Mesothelial cell of epicardium (in vitro differentiated cells): ENCODE measurements around the gene OXCT1. TPM values are rescaled to one million over a fixed set of nuclear protein-coding genes. Genes with fewer than 3 reads are reported as not detected.

Experiments
- DNase-seq, 2 experiments: peaks; one replicate each; pipeline ENCODE4 v3.0.0; 2021; ENCODE audit warnings: low spot score in 2 of 2; ENCODE audit not compliant: unreplicated experiment in 2 of 2
- H3K27ac Mint-ChIP-seq: 2 replicates; pipeline ENCODE4 v1.8.0; 2021; ENCODE audit warnings: mixed read lengths
- H3K27me3 Mint-ChIP-seq: 2 replicates; pipeline ENCODE4 v1.8.0; 2021; ENCODE audit warnings: low read depth, mixed read lengths
- H3K36me3 Mint-ChIP-seq: 2 replicates; pipeline ENCODE4 v1.8.0; 2021; ENCODE audit warnings: mixed read lengths
- H3K4me1 Mint-ChIP-seq: 2 replicates; pipeline ENCODE4 v1.8.0; 2021; ENCODE audit warnings: mixed read lengths
- H3K4me3 Mint-ChIP-seq: 2 replicates; pipeline ENCODE4 v1.8.0; 2021; ENCODE audit warnings: mild to moderate bottlenecking, moderate library complexity, mixed read lengths
- H3K9me3 Mint-ChIP-seq: 2 replicates; pipeline ENCODE4 v1.8.0; 2021; ENCODE audit warnings: mixed read lengths
- CTCF ChIP-seq: fragments of 200-600 bp; sonication (generic); IDR thresholded peaks from one replicate; pipeline ENCODE4 v1.5.0; 2021; ENCODE audit warnings: antibody characterized with exemption; ENCODE audit not compliant: unreplicated experiment
- total RNA-seq: library from RNA; stranded (reverse); gene quantifications from 3 replicates; pipeline ENCODE4 v1.2.1, GENCODE V29; 2021

Gene OXCT1
- total RNA-seq, 1 donor from 2014 or later = 21.2 TPM

DNA sequence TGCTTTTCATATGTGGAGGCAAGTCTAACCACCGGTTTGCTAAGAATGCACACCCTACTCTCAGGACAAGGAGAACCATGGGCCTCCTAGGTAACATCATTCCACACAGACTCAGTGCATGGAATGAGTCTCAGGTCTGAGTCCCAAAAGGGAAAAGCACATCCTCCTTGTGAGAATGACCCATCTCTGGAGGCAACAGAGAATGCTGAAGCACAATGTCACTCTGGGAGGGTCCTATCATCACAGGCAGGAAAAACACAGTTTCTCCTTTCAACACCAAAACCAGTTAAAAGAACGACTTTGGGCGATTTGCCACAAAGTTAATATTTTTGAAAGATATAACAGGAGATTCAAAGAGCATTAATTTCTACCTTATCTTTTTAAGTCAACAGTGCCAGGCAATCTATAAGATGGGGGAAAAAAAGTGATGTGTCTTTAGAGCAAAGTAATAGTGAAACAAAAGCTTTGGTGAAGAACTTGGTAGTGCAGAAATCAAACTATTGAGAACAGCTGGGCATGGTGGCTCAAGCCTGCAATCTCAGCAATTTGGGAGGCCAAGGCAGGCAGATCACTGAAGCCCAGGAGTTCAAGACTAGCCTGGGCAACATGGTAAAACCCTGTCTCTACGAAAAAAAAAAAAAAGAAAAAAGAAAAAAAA is 97.3 kb downstream of the OXCT1 start:
- Mint-ChIP-seq H3K36me3 (no peaks in the 10 kb centered on the region), H3K4me1 (peaks cover 47% of the 10 kb centered on the region), H3K27me3 (no peaks in the 10 kb centered on the region), H3K4me3 (no peak overlapping the region), H3K9me3 (peaks cover 3% of the 10 kb centered on the region), H3K27ac (peak overlapping the region; percentile 39)
- no peak for TF ChIP-seq CTCF
- no peak for DNase-seq

DNA sequence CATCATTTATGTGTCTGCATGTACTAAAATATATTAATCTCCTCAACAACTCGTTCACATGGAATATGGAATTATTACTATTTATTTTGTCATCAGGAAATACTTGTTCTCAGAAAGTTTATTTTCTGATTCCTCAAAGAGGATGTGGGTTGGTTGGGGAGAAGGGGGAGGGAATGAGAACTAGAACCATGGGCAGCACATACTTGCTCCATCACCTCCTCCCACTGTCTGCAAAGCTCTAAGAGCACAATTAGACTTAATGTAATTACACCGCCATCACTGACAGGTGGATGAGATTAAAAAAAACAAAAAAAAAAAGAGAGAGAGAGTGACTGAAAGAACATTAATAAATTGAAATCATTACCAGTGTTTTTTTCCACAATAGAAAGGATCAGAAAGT is 98.2 kb downstream of the OXCT1 start:
- Mint-ChIP-seq H3K36me3 (no peaks in the 10 kb centered on the region), H3K4me3 (no peak overlapping the region), H3K27me3 (no peaks in the 10 kb centered on the region), H3K4me1 (peaks cover 41% of the 10 kb centered on the region), H3K27ac (peak overlapping the region; percentile 40), H3K9me3 (peaks cover 3% of the 10 kb centered on the region)
- no peak for DNase-seq
- no peak for TF ChIP-seq CTCF

DNA sequence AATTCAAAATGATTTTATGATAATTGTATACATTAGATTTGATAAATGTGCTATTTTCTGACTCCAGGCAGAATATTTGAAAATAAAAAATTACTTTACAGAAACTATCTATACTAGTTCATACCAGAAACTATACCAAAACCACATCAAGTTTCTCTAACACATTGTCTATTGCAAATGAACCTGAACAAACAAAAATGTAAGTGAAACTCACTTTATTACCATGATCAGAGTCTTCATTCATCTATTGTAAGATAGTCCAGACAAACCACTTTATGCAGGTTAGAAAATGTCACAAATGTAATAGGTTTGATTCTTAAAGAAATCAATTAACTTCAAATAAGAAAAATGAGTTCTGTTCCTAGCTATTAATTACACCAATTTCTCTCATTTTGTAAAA is 99.4 kb downstream of the OXCT1 start:
- Mint-ChIP-seq H3K4me1 (peaks cover 31% of the 10 kb centered on the region), H3K27ac (no peak overlapping the region), H3K4me3 (no peak overlapping the region), H3K9me3 (peaks cover 3% of the 10 kb centered on the region), H3K36me3 (no peaks in the 10 kb centered on the region), H3K27me3 (no peaks in the 10 kb centered on the region)
- no peak for TF ChIP-seq CTCF
- no peak for DNase-seq

DNA sequence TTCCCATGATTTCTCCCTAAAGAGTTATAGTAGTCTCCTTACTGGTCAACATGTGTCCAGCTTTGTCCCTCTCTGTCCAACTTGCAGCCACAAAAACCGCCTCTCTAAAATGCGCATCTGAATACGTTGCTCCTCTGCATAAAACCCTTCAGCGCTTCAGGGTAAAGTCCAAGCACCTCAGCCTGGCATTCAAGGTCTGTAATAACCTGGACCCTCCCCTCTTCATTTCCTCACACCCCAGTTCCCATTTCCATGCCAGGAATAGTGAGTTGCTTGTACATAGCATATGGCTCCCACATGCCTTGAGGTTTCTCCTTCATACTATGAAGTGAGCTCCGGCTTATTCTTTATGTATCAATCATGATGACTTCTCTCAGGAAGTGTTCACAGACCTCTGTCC is 101.5 kb downstream of the OXCT1 start:
- TF ChIP-seq CTCF = no peak
- Mint-ChIP-seq H3K27me3 (no peaks in the 10 kb centered on the region), H3K9me3 (no peaks in the 10 kb centered on the region), H3K27ac (no peak overlapping the region), H3K36me3 (no peaks in the 10 kb centered on the region), H3K4me3 (no peak overlapping the region), H3K4me1 (peaks cover 25% of the 10 kb centered on the region)
- DNase-seq = no peak

DNA sequence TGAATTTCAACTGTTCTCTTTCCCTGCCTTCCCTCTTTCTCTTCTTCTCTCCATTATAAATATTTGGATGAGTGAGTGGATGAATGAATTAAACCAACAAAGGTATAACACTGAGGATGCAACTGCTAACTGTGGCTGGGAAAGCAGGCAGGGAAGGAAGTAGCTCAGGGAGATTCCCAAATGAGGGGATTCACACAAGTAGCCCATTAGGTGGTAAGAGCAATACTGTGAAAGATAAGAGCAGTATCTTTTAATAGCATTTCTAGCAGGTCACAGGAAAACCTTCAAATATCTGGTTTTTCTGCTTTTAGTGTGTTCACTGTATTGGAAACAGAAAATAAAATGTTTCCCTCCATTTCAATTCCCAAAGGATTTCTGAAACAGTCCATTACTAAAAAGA is 105.6 kb downstream of the OXCT1 start:
- Mint-ChIP-seq H3K27ac (no peak overlapping the region), H3K27me3 (no peaks in the 10 kb centered on the region), H3K36me3 (peaks cover 4% of the 10 kb centered on the region), H3K4me3 (no peak overlapping the region), H3K4me1 (peaks cover 15% of the 10 kb centered on the region), H3K9me3 (no peaks in the 10 kb centered on the region)
- no peak for DNase-seq
- no peak for TF ChIP-seq CTCF

GRCh38 chr5:41763574-41763973 is 106.7 kb downstream of the OXCT1 start:
- DNase-seq = no peak
- H3K4me3 Mint-ChIP-seq = no peak overlapping the region
- no peak for TF ChIP-seq CTCF
- no peak overlapping the region for H3K27ac Mint-ChIP-seq
- no peaks in the 10 kb centered on the region for H3K9me3 Mint-ChIP-seq
- no peaks in the 10 kb centered on the region for H3K27me3 Mint-ChIP-seq
- H3K4me1 Mint-ChIP-seq = peaks cover 15% of the 10 kb centered on the region
- H3K36me3 Mint-ChIP-seq = peaks cover 4% of the 10 kb centered on the region
